ENCODE measurements around the gene EML1.

The EML1 gene

GRCh38 chr14:99781091-99781490, 12.1 kb upstream of the EML1 start:
- no peak for DNase-seq (ENCODE audit: low read depth in 2 of 2)
- TF ChIP-seq, protein P1, sequence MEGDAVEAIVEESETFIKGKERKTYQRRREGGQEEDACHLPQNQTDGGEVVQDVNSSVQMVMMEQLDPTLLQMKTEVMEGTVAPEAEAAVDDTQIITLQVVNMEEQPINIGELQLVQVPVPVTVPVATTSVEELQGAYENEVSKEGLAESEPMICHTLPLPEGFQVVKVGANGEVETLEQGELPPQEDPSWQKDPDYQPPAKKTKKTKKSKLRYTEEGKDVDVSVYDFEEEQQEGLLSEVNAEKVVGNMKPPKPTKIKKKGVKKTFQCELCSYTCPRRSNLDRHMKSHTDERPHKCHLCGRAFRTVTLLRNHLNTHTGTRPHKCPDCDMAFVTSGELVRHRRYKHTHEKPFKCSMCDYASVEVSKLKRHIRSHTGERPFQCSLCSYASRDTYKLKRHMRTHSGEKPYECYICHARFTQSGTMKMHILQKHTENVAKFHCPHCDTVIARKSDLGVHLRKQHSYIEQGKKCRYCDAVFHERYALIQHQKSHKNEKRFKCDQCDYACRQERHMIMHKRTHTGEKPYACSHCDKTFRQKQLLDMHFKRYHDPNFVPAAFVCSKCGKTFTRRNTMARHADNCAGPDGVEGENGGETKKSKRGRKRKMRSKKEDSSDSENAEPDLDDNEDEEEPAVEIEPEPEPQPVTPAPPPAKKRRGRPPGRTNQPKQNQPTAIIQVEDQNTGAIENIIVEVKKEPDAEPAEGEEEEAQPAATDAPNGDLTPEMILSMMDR (IDR thresholded peaks at IDR 0.05; ENCODE audit: low read depth, low read length), result no peak
- no peak overlapping the region for H3K4me3 ChIP-seq (replicated peaks in 1 of 2; ENCODE audit: low read depth in 2 of 2, low read length in 2 of 2)

- no peak overlapping the region for H3K4me3 ChIP-seq (replicated peaks in 1 of 2; ENCODE audit: low read depth in 2 of 2, low read length in 2 of 2)
- DNase-seq (ENCODE audit: low read depth in 2 of 2), result no peak
- TF ChIP-seq, protein P1 (IDR thresholded peaks at IDR 0.05; ENCODE audit: low read depth, low read length), result no peak
These were observed 11.2 kb upstream of the EML1 start for GRCh38 chr14:99781853-99782610.

DNA sequence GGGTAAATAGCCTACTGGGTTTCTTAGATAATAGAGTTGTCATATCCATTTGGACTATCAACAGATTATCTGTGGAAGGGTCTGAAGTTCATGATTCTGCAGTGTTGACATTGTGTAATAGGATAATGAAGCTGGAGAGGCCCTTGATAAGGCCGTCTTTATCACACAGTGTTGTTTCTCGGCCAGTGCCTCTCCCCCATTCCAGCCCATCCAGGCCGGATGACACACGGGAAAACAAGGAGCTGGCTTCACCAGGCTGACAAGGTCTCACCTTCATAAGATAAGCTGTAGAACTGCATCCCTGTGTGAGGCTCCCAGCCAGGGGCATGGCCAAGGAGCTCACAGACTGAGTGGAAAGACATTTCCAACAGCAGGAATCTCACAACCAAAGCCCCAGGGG, 8.7 kb upstream of the EML1 start:
- DNase-seq (ENCODE audit: low read depth in 2 of 2), result no peak
- no peak overlapping the region for H3K4me3 ChIP-seq (replicated peaks in 1 of 2; ENCODE audit: low read depth in 2 of 2, low read length in 2 of 2)
- TF ChIP-seq, protein P1 (IDR thresholded peaks at IDR 0.05; ENCODE audit: low read depth, low read length), result no peak

- no peak overlapping the region for H3K4me3 ChIP-seq (replicated peaks in 1 of 2; ENCODE audit: low read depth in 2 of 2, low read length in 2 of 2)
- DNase-seq (ENCODE audit: low read depth in 2 of 2), result no peak
- TF ChIP-seq, protein P1 (IDR thresholded peaks at IDR 0.05; ENCODE audit: low read depth, low read length), result no peak
These were observed 7.8 kb upstream of the EML1 start for GRCh38 chr14:99785426-99785825.

- TF ChIP-seq, protein P1 (IDR thresholded peaks at IDR 0.05; ENCODE audit: low read depth, low read length), result no peak
- no peak for DNase-seq (ENCODE audit: low read depth in 2 of 2)
These were observed 6.7 kb upstream of the EML1 start for GRCh38 chr14:99786511-99786989.

DNA sequence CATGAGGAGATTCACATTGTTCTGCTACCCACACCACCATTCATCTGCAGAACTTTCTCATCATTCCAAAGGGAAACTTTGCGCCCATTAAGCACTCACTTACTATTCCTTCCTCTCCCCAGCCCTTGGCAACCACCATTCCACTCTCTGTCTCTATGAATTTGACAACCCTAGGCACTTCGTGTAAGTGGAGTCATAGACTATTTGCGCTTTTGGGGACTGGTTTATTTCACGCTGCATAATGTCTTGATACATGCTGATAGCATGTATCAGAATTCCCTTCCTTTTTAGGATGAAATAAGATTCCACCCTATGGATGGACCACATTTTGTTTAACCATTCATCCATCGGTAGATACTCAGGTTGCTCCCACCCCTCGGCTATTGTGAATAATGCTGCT, 4.5 kb upstream of the EML1 start:
- TF ChIP-seq, protein P1 (IDR thresholded peaks at IDR 0.05; ENCODE audit: low read depth, low read length), result no peak
- DNase-seq (ENCODE audit: low read depth in 2 of 2), result no peak
- H3K4me3 ChIP-seq (replicated peaks in 1 of 2; ENCODE audit: low read depth in 2 of 2, low read length in 2 of 2), result no peak overlapping the region

More at GRCh38 chr14:99786511-99786989, 6.7 kb upstream of the EML1 start:
- H3K4me3 ChIP-seq (replicated peaks in 1 of 2; ENCODE audit: low read depth in 2 of 2, low read length in 2 of 2), result no peak overlapping the region

All from cardiac fibroblast (primary cell).